Ishikawa (cell line): ENCODE data around the gene AZU1.

Experiments
- CEBPB ChIP-seq: IDR thresholded peaks from 2 replicates; pipeline ENCODE4 v1.6.1; 2012
- CREB1 ChIP-seq: IDR thresholded peaks from 2 replicates; pipeline ENCODE4 v1.6.1; 2012; ENCODE audit warnings: low read depth
- EGR1 ChIP-seq: IDR thresholded peaks from 2 replicates; pipeline ENCODE4 v1.6.1; 2012
- EP300 ChIP-seq: IDR thresholded peaks from 2 replicates; pipeline ENCODE4 v1.6.1; 2012; ENCODE audit warnings: borderline replicate concordance
- FOXM1 ChIP-seq: IDR thresholded peaks from 2 replicates; pipeline ENCODE4 v1.6.1; 2012; ENCODE audit warnings: low read depth, borderline replicate concordance
- NFIC ChIP-seq: IDR thresholded peaks from 2 replicates; pipeline ENCODE4 v1.6.1; 2012
- RAD21 ChIP-seq: IDR thresholded peaks from 2 replicates; pipeline ENCODE4 v1.6.1; 2012; ENCODE audit warnings: low read depth
- TAF1 ChIP-seq: IDR thresholded peaks from 2 replicates; pipeline ENCODE4 v1.6.1; 2012; ENCODE audit warnings: low read depth, mild to moderate bottlenecking
- TCF12 ChIP-seq: IDR thresholded peaks from 2 replicates; pipeline ENCODE4 v1.6.1; 2012; ENCODE audit warnings: low read depth
- TEAD4 ChIP-seq: IDR thresholded peaks from 2 replicates; pipeline ENCODE4 v1.6.1; 2012
- YY1 ChIP-seq: IDR thresholded peaks from 2 replicates; pipeline ENCODE4 v1.6.1; 2012; ENCODE audit warnings: low read depth
- ZBTB7A ChIP-seq: IDR thresholded peaks from 2 replicates; pipeline ENCODE4 v1.6.1; 2012; ENCODE audit warnings: low read depth
- TF ChIP-seq, protein P1 (sequence below): IDR thresholded peaks from 2 replicates; pipeline ENCODE4 v1.6.1; 2012; ENCODE audit warnings: low read depth, mild to moderate bottlenecking
- TF ChIP-seq, protein P2 (sequence below): IDR thresholded peaks from 2 replicates; pipeline ENCODE4 v1.6.1; 2012
- TF ChIP-seq, protein P3 (sequence below): IDR thresholded peaks from 2 replicates; pipeline ENCODE4 v1.6.1; 2012

AZU1 gene

DNA sequence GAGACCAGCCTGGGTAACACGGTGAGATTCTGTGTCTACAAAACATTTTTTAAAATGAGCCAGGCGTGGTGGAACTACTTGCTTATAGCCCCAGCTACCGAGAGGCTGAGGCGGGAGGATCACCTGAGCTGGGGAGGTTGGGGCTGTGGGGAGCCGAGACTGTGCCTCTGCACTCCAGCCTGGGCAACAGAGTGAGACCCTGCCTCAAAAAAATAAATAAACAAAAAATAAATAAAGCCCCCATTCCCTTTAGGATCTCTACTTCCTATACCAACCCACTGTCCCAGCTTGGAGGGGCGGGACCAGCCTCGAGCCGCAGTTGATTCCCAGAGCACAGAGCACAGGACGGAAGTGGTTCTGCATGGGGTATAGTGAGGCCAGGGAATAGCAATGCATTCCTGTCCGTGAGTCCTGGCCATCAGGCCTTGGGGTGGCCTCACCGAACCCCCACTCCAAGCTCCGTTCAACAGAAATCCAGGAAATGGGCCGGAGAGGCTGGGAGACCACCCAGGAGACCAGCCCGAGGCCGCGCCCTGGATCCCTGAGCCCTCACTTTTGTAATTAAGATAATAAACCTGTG is 35.2 kb upstream of the AZU1 start:
- TF ChIP-seq ZBTB7A = no peak
- TF ChIP-seq EP300 = no peak
- TF ChIP-seq, protein P1, sequence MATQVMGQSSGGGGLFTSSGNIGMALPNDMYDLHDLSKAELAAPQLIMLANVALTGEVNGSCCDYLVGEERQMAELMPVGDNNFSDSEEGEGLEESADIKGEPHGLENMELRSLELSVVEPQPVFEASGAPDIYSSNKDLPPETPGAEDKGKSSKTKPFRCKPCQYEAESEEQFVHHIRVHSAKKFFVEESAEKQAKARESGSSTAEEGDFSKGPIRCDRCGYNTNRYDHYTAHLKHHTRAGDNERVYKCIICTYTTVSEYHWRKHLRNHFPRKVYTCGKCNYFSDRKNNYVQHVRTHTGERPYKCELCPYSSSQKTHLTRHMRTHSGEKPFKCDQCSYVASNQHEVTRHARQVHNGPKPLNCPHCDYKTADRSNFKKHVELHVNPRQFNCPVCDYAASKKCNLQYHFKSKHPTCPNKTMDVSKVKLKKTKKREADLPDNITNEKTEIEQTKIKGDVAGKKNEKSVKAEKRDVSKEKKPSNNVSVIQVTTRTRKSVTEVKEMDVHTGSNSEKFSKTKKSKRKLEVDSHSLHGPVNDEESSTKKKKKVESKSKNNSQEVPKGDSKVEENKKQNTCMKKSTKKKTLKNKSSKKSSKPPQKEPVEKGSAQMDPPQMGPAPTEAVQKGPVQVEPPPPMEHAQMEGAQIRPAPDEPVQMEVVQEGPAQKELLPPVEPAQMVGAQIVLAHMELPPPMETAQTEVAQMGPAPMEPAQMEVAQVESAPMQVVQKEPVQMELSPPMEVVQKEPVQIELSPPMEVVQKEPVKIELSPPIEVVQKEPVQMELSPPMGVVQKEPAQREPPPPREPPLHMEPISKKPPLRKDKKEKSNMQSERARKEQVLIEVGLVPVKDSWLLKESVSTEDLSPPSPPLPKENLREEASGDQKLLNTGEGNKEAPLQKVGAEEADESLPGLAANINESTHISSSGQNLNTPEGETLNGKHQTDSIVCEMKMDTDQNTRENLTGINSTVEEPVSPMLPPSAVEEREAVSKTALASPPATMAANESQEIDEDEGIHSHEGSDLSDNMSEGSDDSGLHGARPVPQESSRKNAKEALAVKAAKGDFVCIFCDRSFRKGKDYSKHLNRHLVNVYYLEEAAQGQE = no peak
- no peak for TF ChIP-seq NFIC
- no peak for TF ChIP-seq EGR1
- TF ChIP-seq FOXM1 = no peak
- no peak for TF ChIP-seq YY1
- TF ChIP-seq, protein P2, sequence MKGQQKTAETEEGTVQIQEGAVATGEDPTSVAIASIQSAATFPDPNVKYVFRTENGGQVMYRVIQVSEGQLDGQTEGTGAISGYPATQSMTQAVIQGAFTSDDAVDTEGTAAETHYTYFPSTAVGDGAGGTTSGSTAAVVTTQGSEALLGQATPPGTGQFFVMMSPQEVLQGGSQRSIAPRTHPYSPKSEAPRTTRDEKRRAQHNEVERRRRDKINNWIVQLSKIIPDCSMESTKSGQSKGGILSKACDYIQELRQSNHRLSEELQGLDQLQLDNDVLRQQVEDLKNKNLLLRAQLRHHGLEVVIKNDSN = no peak
- TF ChIP-seq, protein P3, sequence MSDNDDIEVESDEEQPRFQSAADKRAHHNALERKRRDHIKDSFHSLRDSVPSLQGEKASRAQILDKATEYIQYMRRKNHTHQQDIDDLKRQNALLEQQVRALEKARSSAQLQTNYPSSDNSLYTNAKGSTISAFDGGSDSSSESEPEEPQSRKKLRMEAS = no peak

DNA sequence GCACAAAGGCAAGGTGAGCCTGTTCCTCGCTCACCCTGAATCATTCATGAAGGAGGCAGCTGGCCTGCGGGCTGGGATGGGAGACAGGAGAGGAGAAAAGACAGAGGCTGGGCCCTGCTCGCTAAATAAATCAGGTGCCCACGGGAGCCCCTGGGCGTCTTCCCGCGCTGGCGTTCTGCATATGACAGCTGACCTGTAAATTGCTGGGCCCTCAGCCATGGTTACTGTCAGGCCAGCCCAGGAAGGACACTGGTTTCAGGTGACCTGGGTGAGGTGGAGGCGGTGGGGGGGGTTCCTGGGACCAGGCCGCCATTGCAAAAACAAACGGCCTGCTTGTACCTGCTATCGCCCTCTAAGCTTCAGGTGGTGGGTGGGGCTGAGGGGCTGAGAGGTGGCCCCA is 33.8 kb upstream of the AZU1 start:
- TF ChIP-seq TEAD4 = no peak
- TF ChIP-seq, protein P2 = no peak
- no peak for TF ChIP-seq FOXM1
- TF ChIP-seq TAF1 = no peak
- TF ChIP-seq TCF12 = no peak
- no peak for TF ChIP-seq RAD21
- TF ChIP-seq EP300 = no peak
- TF ChIP-seq YY1 = no peak
- no peak for TF ChIP-seq EGR1
- TF ChIP-seq ZBTB7A = no peak
- TF ChIP-seq NFIC = no peak

DNA sequence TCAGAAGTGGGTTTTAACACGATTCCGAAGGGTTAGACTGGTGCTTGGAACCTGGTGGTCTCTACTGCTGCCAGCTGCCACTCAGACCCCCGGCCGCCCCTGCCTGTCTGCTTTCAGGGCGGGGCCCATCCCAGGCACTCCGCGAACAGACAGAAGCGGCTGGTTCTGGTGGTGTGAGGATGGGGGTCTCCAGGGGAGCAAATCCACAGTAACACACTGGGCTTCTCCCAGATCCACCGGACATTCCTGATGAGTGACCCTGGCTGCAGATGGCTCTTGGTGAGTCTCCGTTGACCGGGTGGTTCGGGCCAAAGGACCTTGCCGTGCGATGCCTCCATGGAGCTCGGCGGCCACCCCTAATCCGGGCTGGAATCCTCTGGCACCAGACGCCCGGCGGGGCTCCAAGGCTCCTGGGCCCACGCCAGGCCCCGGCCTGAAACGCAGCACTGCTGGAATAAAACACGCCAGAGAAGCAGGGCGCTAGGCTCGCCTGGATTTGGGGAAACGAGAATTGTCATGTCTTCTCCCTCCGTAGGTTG is 32.5 kb upstream of the AZU1 start:
- TF ChIP-seq EP300 = no peak
- TF ChIP-seq, protein P3 = no peak
- TF ChIP-seq EGR1 = no peak
- no peak for TF ChIP-seq TCF12
- TF ChIP-seq CEBPB = no peak
- no peak for TF ChIP-seq TAF1
- TF ChIP-seq RAD21 = no peak
- no peak for TF ChIP-seq CREB1
- TF ChIP-seq, protein P1 = no peak

DNA sequence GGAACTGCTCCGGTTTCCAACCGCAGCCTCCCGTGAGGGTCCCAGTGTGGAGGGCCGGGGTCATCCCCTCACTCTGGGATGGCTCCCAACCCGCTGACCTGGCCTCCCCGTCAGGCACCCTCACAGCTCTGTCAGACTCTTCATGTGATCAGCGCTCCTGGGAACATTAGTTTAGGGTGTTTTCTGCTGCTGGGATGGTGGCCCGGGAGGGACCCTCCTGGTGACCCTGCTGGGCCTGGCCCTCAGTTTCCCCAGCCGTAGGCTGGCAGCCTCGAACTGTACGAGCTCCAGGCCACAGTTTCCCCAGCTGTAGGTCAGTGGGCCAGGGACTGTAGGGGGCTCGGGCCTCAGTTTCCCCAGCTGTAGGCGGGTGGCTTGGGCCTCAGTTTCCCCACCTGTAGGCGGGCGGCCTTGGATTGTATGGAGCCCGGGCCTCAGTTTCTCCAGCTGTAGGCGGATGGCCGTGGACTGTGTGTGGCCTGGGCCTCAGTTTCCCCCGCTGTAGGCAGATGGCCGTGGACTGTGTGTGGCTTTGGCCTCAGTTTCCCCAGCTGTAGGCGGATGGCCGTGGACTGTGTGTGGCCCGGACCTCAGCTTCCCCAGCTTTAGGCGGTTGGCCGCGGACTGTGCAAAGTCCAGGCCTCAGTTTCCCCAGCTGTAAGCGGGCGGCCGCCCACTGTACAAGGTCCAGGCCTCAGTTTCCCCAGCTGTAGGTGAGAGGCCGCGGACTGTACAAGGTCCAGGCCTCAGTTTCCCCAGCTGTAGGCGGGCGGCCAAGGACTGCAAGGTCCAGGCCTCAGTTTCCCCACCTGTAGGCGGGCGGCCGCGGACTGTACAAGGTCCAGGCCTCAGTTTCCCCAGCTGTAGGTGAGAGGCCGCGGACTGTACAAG is 31.7 kb upstream of the AZU1 start:
- TF ChIP-seq CREB1 (no peak), ZBTB7A (no peak), NFIC (no peak), EGR1 (no peak), CEBPB (no peak), RAD21 (no peak)
- TF ChIP-seq, protein P1 = no peak
